ENCODE measurements around the gene KRTAP2-3.
"Not testable (repeated sequence)": the region's sequence is repeated elsewhere in the genome, so short reads cannot be mapped to it uniquely, and the experiment has no call there.

The KRTAP2-3 gene

DNA sequence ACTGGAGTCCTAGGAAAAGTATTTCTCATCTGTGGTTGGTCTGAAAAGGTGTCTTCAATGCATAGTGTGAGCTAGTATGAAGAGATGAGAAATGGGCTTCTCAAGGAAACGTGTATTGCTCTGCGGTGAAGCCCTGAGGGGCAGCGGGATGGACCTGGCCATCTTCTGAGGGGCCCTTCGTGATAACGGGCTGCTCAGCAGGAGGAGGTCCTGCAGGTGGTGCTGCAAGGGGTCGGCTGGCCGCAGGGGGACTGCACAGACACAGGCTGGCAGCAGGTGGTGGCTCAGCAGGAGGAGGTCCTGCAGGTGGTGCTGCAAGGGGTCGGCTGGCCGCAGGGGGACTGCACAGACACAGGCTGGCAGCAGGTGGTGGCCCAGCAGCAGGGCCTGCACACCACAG lies 5.4 kb downstream of the KRTAP2-3 start:
- H3K4me3 ChIP-seq (ENCODE audit: insufficient read depth, low read depth, low read length, poor library complexity, severe bottlenecking); H3K36me3 ChIP-seq (ENCODE audit: control insufficient read depth, insufficient read depth, low read length); H3K27me3 ChIP-seq (replicated peaks; ENCODE audit: control insufficient read depth, insufficient read depth, low read length, poor library complexity, severe bottlenecking); DNase-seq; H3K9me3 ChIP-seq (ENCODE audit: control insufficient read depth, low read length); H3K27ac ChIP-seq (ENCODE audit: insufficient read depth, low read length, poor library complexity, severe bottlenecking); H3K4me1 ChIP-seq (ENCODE audit: control insufficient read depth, insufficient read depth, low read length, poor library complexity, severe bottlenecking): not testable (repeated sequence)

DNA sequence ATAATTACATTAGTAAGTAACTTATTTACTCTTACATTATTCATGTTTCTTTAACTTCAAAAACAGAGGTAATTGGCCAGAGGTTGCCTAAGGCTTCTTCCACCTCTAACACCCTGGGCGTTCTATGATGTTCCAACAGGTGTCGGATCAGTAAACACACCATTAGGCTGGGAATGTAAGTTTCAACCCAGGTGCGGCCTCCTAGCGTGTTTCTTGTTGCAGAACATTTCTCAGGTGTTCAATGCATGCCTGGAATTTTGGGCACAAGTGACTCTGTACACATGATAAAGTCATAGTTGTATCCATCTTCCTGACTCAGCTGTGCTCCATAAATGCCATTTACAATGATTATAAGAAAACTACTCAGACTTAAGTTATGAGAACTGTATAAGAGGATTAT lies 5.9 kb downstream of the KRTAP2-3 start:
- Histone ChIP-seq H3K27ac (ENCODE audit: insufficient read depth, low read length, poor library complexity, severe bottlenecking) (no peak overlapping the region), H3K27me3 (replicated peaks; ENCODE audit: control insufficient read depth, insufficient read depth, low read length, poor library complexity, severe bottlenecking) (no peaks in the 10 kb centered on the region), H3K36me3 (ENCODE audit: control insufficient read depth, insufficient read depth, low read length) (no peaks in the 10 kb centered on the region), H3K4me3 (ENCODE audit: insufficient read depth, low read depth, low read length, poor library complexity, severe bottlenecking) (no peak overlapping the region), H3K4me1 (ENCODE audit: control insufficient read depth, insufficient read depth, low read length, poor library complexity, severe bottlenecking) (no peaks in the 10 kb centered on the region), H3K9me3 (ENCODE audit: control insufficient read depth, low read length) (no peaks in the 10 kb centered on the region)
- DNase-seq = no peak

DNA sequence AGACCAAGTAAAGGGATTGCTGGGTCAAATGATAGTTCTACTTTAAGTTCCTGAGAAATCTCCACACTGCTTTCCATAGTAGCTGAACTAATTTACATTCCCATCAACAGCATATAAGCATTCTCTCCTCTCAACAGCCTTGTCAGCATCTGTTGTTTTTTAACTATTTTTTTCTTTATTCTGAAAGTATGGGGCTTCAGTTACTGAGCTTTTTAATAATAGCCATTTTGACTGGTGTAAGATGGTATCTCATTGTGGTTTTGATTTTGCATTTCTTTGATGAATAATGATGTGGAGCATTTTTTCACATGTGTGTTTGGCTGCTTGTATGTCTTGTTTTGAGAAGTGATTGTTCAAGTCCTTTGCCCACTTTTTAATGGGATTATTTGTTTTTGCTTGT lies 7.3 kb downstream of the KRTAP2-3 start:
- Histone ChIP-seq H3K36me3 (ENCODE audit: control insufficient read depth, insufficient read depth, low read length) (no peaks in the 10 kb centered on the region), H3K9me3 (ENCODE audit: control insufficient read depth, low read length) (no peaks in the 10 kb centered on the region), H3K27me3 (replicated peaks; ENCODE audit: control insufficient read depth, insufficient read depth, low read length, poor library complexity, severe bottlenecking) (no peaks in the 10 kb centered on the region), H3K27ac (ENCODE audit: insufficient read depth, low read length, poor library complexity, severe bottlenecking) (no peak overlapping the region), H3K4me1 (ENCODE audit: control insufficient read depth, insufficient read depth, low read length, poor library complexity, severe bottlenecking) (no peaks in the 10 kb centered on the region), H3K4me3 (ENCODE audit: insufficient read depth, low read depth, low read length, poor library complexity, severe bottlenecking) (no peak overlapping the region)
- DNase-seq = no peak

DNA sequence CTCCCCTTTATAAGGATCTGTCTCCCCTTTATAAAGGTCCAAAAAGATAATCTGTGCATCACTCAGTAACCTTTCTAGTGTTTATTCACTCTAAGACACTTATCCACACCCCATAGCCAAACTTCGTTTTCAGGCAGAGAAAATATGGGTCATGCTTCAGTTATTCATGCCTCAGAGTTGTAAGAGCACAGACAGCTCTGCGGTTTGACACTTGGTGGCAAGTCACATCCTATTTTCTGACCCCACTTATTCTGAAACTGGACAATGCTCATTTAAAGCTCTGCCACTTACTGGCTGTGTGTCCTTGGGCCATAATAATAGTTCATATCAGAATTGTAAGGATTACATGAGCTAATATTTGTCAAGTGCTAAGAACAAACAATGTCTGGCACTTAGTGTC lies 10.8 kb downstream of the KRTAP2-3 start:
- Histone ChIP-seq H3K9me3 (ENCODE audit: control insufficient read depth, low read length) (no peaks in the 10 kb centered on the region), H3K27ac (ENCODE audit: insufficient read depth, low read length, poor library complexity, severe bottlenecking) (no peak overlapping the region), H3K27me3 (replicated peaks; ENCODE audit: control insufficient read depth, insufficient read depth, low read length, poor library complexity, severe bottlenecking) (no peaks in the 10 kb centered on the region), H3K36me3 (ENCODE audit: control insufficient read depth, insufficient read depth, low read length) (no peaks in the 10 kb centered on the region), H3K4me3 (ENCODE audit: insufficient read depth, low read depth, low read length, poor library complexity, severe bottlenecking) (no peak overlapping the region), H3K4me1 (ENCODE audit: control insufficient read depth, insufficient read depth, low read length, poor library complexity, severe bottlenecking) (no peaks in the 10 kb centered on the region)
- no peak for DNase-seq

DNA sequence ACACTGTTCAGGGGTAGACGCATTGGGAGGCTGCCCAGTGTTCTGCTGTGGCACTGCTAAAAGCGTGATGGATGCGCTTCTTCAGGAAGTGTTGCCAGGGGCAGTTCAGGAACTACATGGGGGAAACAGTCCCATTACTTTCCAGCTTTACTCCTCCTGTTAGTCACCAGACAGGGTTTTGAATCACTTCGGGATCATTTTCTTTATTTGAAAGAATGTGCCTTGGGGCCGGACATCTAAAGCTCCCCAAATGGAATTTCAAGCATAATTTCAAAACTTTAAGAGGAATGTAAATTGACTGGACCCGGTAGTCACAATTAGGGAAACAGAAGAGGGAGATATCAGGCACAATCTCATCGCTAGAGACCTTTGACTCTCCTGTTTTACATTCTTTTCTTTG lies 11.5 kb downstream of the KRTAP2-3 start:
- no peak overlapping the region for H3K27ac ChIP-seq (ENCODE audit: insufficient read depth, low read length, poor library complexity, severe bottlenecking)
- no peaks in the 10 kb centered on the region for H3K9me3 ChIP-seq (ENCODE audit: control insufficient read depth, low read length)
- H3K4me1 ChIP-seq (ENCODE audit: control insufficient read depth, insufficient read depth, low read length, poor library complexity, severe bottlenecking) = no peaks in the 10 kb centered on the region
- no peaks in the 10 kb centered on the region for H3K27me3 ChIP-seq (replicated peaks; ENCODE audit: control insufficient read depth, insufficient read depth, low read length, poor library complexity, severe bottlenecking)
- no peak for DNase-seq
- H3K36me3 ChIP-seq (ENCODE audit: control insufficient read depth, insufficient read depth, low read length) = no peaks in the 10 kb centered on the region
- H3K4me3 ChIP-seq (ENCODE audit: insufficient read depth, low read depth, low read length, poor library complexity, severe bottlenecking) = no peak overlapping the region

DNA sequence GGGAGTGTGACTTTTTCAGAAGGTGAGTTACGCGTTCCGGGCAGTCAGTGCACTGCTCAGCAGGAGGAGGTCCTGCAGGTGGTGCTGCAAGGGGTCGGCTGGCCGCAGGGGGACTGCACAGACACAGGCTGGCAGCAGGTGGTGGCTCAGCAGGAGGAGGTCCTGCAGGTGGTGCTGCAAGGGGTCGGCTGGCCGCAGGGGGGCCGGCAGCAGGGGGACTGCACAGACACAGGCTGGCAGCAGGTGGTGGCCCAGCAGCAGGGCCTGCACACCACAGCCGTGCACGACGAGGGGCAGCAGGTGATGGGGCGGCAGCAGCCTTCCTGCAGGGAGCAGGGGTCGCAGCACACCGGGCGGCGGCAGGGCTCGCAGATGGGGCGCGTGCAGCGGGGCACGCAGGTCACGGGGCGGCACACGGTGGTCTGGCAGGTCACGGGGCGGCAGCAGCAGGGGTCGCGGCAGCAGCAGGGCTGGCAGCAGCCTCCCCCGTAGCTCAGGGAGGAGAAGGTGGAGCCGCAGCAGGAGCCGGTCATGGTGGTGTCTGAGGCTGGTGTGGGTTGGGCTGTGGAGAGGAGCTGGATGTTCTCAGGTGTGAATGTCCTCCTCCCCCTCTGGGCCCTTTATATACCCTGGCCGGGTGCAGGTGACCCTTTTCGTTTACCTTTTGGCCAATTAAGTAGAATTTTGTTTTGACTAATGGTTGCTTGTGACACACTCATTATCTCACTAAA lies 13.0 kb downstream of the KRTAP2-3 start, which contains the start of gene KRTAP2-1:
Gene KRTAP2-1 (minus strand): TSS at position 582 of the 731 bp plus-strand sequence. CDS start 49 bp downstream, at position 533.
- H3K4me1 ChIP-seq (ENCODE audit: control insufficient read depth, insufficient read depth, low read length, poor library complexity, severe bottlenecking); H3K9me3 ChIP-seq (ENCODE audit: control insufficient read depth, low read length); H3K27ac ChIP-seq (ENCODE audit: insufficient read depth, low read length, poor library complexity, severe bottlenecking); H3K4me3 ChIP-seq (ENCODE audit: insufficient read depth, low read depth, low read length, poor library complexity, severe bottlenecking); H3K27me3 ChIP-seq (replicated peaks; ENCODE audit: control insufficient read depth, insufficient read depth, low read length, poor library complexity, severe bottlenecking); H3K36me3 ChIP-seq (ENCODE audit: control insufficient read depth, insufficient read depth, low read length); DNase-seq: not testable (repeated sequence)

DNA sequence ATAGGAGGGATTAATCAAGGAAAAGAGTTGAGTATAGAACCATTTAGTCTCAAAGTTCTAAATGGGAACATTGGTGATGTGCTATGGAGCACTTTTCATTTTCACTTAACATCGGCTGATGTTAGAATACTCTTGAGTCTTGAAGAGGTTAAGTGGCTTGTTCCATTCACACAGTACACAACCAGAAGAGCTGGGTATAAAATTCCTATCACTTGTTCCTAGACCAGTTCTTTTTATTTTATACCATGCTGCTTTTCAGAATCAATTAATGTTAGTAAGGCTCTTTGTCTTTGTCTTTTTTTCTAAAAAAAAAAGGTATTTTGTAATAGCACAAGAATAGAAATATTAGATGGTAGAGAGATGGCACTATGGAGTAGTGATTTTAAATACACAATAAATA lies 17.0 kb downstream of the KRTAP2-3 start:
- H3K4me3 ChIP-seq (ENCODE audit: insufficient read depth, low read depth, low read length, poor library complexity, severe bottlenecking) = no peak overlapping the region
- H3K9me3 ChIP-seq (ENCODE audit: control insufficient read depth, low read length) = no peaks in the 10 kb centered on the region
- no peaks in the 10 kb centered on the region for H3K4me1 ChIP-seq (ENCODE audit: control insufficient read depth, insufficient read depth, low read length, poor library complexity, severe bottlenecking)
- DNase-seq = no peak
- no peak overlapping the region for H3K27ac ChIP-seq (ENCODE audit: insufficient read depth, low read length, poor library complexity, severe bottlenecking)
- H3K36me3 ChIP-seq (ENCODE audit: control insufficient read depth, insufficient read depth, low read length) = no peaks in the 10 kb centered on the region
- H3K27me3 ChIP-seq (replicated peaks; ENCODE audit: control insufficient read depth, insufficient read depth, low read length, poor library complexity, severe bottlenecking) = no peaks in the 10 kb centered on the region

DNA sequence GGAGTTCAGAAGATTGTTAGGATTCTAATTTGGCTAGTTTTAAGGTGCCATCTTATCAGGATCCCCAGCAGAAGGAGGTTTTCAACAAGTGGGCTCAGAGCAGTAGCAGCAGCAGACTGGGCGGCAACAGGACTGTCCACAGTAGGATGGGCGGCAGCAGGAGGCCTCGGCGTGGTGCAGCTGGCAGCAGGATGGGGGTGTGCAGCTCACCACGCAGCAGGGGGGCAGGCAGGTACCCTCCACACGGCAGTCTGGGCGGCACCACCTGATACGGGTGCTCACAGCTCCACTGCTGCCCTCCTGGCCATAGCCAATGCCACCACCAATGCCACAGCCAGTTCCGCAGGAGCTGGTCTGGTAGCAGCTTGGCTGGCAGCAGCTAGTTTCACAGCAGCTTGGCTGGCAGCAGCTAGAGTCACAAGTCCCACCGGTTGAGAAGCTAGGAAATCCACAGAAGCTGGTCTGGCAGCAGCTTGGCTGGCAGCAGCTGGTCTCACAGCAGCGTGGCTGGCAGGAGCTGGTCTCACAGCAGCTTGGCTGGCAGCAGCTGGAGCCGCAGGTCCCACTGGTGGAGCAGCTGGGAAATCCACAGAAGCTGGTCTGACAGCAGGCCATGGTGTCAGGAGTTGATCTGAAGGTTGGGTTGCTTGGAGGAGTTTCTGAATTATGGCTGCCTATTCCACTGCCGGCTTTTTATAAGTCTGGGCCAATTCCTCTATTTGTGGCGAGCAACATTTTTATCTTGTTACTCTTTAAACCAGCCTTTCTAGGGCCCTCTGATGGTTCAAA lies 18.9 kb downstream of the KRTAP2-3 start, which contains the start of gene KRTAP1-1:
Gene KRTAP1-1 (minus strand): TSS at position 668 of the 789 bp plus-strand sequence. CDS start 53 bp downstream, at position 615.
- not testable (repeated sequence) for H3K9me3 ChIP-seq (ENCODE audit: control insufficient read depth, low read length); H3K27me3 ChIP-seq (replicated peaks; ENCODE audit: control insufficient read depth, insufficient read depth, low read length, poor library complexity, severe bottlenecking); DNase-seq; H3K36me3 ChIP-seq (ENCODE audit: control insufficient read depth, insufficient read depth, low read length); H3K4me3 ChIP-seq (ENCODE audit: insufficient read depth, low read depth, low read length, poor library complexity, severe bottlenecking); H3K4me1 ChIP-seq (ENCODE audit: control insufficient read depth, insufficient read depth, low read length, poor library complexity, severe bottlenecking); H3K27ac ChIP-seq (ENCODE audit: insufficient read depth, low read length, poor library complexity, severe bottlenecking)

DNA sequence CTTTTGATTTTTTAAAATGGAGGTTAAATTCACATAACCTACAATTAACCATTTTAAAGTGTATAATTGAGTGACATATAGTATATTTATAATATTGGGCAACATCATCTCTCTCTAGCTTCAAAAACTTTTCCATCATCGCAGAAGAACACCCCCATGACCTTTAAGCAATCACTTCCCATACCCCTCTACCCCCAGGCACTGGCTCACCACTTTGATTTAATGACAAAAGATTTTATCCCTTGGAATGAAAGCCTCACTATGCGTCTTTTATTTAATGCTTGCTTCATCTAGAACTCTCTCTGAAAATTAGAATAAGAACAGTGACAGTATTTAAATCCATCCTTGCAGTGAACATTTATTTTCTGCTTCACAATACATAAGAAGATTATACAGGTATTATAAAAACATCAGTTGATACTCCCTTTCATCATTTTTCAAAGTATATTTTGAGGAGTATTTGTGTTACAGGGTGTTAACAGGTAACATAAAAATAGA lies 22.0 kb downstream of the KRTAP2-3 start:
- no peaks in the 10 kb centered on the region for H3K27me3 ChIP-seq (replicated peaks; ENCODE audit: control insufficient read depth, insufficient read depth, low read length, poor library complexity, severe bottlenecking)
- no peak overlapping the region for H3K27ac ChIP-seq (ENCODE audit: insufficient read depth, low read length, poor library complexity, severe bottlenecking)
- no peaks in the 10 kb centered on the region for H3K36me3 ChIP-seq (ENCODE audit: control insufficient read depth, insufficient read depth, low read length)
- DNase-seq = no peak
- no peaks in the 10 kb centered on the region for H3K9me3 ChIP-seq (ENCODE audit: control insufficient read depth, low read length)
- H3K4me3 ChIP-seq (ENCODE audit: insufficient read depth, low read depth, low read length, poor library complexity, severe bottlenecking) = no peak overlapping the region
- H3K4me1 ChIP-seq (ENCODE audit: control insufficient read depth, insufficient read depth, low read length, poor library complexity, severe bottlenecking) = no peaks in the 10 kb centered on the region

DNA sequence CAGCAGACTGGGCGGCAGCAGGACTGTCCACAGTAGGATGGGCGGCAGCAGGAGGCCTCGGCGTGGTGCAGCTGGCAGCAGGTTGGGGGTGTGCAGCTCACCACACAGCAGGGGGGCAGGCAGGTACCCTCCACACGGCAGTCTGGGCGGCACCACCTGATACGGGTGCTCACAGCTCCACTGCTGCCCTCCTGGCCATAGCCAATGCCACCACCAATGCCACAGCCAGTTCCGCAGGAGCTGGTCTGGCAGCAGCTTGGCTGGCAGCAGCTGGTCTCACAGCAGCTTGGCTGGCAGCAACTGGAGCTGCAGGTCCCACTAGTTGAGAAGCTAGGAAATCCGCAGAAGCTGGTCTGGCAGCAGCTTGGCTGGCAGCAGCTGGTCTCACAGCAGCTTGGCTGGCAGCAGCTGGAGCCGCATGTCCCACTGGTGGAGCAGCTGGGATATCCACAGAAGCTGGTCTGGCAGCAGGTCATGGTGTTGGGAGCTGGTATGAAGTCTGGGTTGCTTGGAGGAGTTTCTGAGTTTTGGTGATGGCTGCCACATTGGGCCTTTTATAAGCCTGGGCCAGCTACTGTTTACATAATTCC lies 25.5 kb downstream of the KRTAP2-3 start, which contains the start of gene KRTAP1-3:
Gene KRTAP1-3 (minus strand): TSS at position 529 of the 590 bp plus-strand sequence. CDS start 53 bp downstream, at position 476.
- not testable (repeated sequence) for H3K4me3 ChIP-seq (ENCODE audit: insufficient read depth, low read depth, low read length, poor library complexity, severe bottlenecking); H3K9me3 ChIP-seq (ENCODE audit: control insufficient read depth, low read length); H3K36me3 ChIP-seq (ENCODE audit: control insufficient read depth, insufficient read depth, low read length); DNase-seq; H3K4me1 ChIP-seq (ENCODE audit: control insufficient read depth, insufficient read depth, low read length, poor library complexity, severe bottlenecking); H3K27me3 ChIP-seq (replicated peaks; ENCODE audit: control insufficient read depth, insufficient read depth, low read length, poor library complexity, severe bottlenecking); H3K27ac ChIP-seq (ENCODE audit: insufficient read depth, low read length, poor library complexity, severe bottlenecking)
